Measurements from ENCODE around the gene CD22. TPM values are rescaled to one million over a fixed set of nuclear protein-coding genes. Genes with fewer than 3 reads are reported as not detected.

CD22 gene
- total and polyA plus RNA-seq, 7 donors = 0.69 to 107 (median 3.2) TPM

DNA sequence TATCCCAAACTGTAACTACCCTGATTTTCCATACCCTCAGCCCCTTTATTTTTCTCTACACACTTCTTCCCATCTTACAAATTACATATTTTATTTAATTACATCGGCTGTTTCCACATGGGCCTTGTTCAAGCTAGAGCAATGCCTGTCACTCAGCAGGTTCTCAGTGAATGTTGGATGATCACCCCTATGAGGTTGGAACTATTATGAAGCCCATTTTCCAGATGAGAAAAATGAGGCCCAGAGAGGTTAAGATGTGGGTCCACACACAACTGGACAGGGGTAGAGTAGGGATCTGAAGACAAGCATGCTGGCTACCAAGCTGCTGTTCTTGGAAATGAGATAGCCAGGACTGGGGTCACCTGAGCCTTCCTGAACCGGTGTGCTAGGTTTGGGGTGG lies 27.0 kb upstream of the CD22 start:
- 95 to 96% methylated on average over 2 of the region's 2 CpGs for WGBS, 2 donors
- Histone ChIP-seq H3K27ac (no peak overlapping the region), H3K36me3 (no peaks in the 10 kb centered on the region), H3K9me3 (no peaks in the 10 kb centered on the region), H3K4me1 (no peaks in the 10 kb centered on the region), H3K27me3 (peaks cover 8 to 59% (median 26%) of the 10 kb centered on the region in 3 donors), H3K4me3 (no peak overlapping the region)
- no peak for DNase-seq
- intact Hi-C loops (cut with DNase I) = no loop called here
- no peak for TF ChIP-seq POLR2A (IDR thresholded peaks at IDR 0.05)
- no peak for TF ChIP-seq POLR2AphosphoS5 (IDR thresholded peaks at IDR 0.05)
- TF ChIP-seq EP300 (IDR thresholded peaks at IDR 0.05) = no peak
- TF ChIP-seq, protein P1, sequence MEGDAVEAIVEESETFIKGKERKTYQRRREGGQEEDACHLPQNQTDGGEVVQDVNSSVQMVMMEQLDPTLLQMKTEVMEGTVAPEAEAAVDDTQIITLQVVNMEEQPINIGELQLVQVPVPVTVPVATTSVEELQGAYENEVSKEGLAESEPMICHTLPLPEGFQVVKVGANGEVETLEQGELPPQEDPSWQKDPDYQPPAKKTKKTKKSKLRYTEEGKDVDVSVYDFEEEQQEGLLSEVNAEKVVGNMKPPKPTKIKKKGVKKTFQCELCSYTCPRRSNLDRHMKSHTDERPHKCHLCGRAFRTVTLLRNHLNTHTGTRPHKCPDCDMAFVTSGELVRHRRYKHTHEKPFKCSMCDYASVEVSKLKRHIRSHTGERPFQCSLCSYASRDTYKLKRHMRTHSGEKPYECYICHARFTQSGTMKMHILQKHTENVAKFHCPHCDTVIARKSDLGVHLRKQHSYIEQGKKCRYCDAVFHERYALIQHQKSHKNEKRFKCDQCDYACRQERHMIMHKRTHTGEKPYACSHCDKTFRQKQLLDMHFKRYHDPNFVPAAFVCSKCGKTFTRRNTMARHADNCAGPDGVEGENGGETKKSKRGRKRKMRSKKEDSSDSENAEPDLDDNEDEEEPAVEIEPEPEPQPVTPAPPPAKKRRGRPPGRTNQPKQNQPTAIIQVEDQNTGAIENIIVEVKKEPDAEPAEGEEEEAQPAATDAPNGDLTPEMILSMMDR (IDR thresholded peaks at IDR 0.05) = no peak

DNA sequence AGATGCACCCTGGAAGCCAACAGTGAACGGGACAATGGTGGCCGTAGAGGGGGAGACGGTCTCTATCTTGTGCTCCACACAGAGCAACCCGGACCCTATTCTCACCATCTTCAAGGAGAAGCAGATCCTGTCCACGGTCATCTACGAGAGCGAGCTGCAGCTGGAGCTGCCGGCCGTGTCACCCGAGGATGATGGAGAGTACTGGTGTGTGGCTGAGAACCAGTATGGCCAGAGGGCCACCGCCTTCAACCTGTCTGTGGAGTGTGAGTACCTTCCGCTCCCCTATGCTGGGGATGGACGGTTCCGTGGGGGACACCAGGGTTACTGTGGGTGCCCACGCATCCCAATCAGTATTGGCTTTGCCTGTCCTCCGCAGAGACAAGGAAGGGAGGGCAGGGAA lies 26.5 kb upstream of the CD22 start:
- H3K36me3 ChIP-seq = no peaks in the 10 kb centered on the region
- TF ChIP-seq POLR2A (IDR thresholded peaks at IDR 0.05) = no peak
- no peak for TF ChIP-seq POLR2AphosphoS5 (IDR thresholded peaks at IDR 0.05)
- TF ChIP-seq, protein P1 (IDR thresholded peaks at IDR 0.05) = no peak
- TF ChIP-seq EP300 (IDR thresholded peaks at IDR 0.05) = no peak
- intact Hi-C loops (cut with DNase I) = no loop called here
- H3K4me1 ChIP-seq = no peaks in the 10 kb centered on the region
- peaks cover 8 to 54% (median 26%) of the 10 kb centered on the region in 3 donors for H3K27me3 ChIP-seq
- no peaks in the 10 kb centered on the region for H3K9me3 ChIP-seq
- no peak for DNase-seq
- H3K27ac ChIP-seq = no peak overlapping the region
- WGBS, 2 donors = 87 to 88% methylated on average over 16 of the region's 16 CpGs
- no peak overlapping the region for H3K4me3 ChIP-seq

DNA sequence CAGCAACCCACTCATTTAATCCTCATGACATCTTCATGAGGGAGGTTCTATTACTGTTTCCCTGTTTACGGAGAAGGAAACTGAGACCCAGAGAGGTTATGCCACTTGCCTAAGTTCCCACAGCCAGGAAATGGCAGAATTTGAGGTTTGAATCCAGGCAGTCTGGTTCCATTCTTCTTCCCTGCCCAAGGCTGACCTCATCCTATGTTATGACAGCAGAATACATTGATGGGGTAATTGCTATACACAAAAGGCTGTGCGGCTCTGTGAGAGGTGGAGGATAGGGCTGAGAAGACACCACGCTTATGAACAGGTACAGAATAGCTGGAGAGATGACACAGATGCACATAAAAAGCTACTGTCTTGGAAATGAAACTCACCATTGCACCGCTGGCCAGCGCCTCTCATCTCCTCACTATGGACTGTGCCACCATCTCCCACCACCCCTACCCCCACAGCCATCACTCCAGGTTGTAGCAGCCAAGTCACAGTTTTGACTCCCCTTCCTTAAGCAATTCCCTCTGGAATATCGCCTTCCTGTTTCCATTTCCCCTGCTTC lies 25.6 kb upstream of the CD22 start:
- Histone ChIP-seq H3K9me3 (no peaks in the 10 kb centered on the region), H3K4me3 (no peak overlapping the region), H3K27ac (no peak overlapping the region), H3K4me1 (no peaks in the 10 kb centered on the region), H3K27me3 (peaks cover 8 to 48% (median 26%) of the 10 kb centered on the region in 3 donors), H3K36me3 (no peaks in the 10 kb centered on the region)
- WGBS, 2 donors = 86 to 87% methylated on average over 6 of the region's 6 CpGs
- no peak for DNase-seq
- TF ChIP-seq, protein P1 (IDR thresholded peaks at IDR 0.05) = no peak
- TF ChIP-seq POLR2A (IDR thresholded peaks at IDR 0.05) (no peak), EP300 (IDR thresholded peaks at IDR 0.05) (no peak), POLR2AphosphoS5 (IDR thresholded peaks at IDR 0.05) (no peak)
- intact Hi-C loops (cut with DNase I) = no loop called here

DNA sequence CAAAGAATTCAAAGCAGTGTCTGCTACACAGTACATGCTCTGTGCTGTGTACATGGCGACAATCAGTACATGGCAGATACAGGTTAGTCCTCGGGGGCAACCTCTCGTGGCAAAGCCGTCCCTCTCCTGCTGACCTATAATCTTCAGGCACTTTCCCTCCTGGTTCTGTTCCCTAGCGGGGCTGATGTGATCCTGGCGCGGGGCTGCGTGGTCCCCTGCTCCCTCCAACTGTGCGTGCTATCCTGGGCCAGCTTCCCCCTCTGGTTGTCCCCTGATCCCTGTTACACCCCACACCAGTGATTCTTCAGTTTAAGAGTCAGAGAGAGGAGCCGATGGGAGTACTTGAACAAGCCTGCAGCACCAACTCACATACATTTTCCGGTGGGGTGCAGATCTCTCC lies 25.0 kb upstream of the CD22 start:
- TF ChIP-seq POLR2AphosphoS5 (IDR thresholded peaks at IDR 0.05) (no peak), POLR2A (IDR thresholded peaks at IDR 0.05) (no peak), EP300 (IDR thresholded peaks at IDR 0.05) (no peak)
- TF ChIP-seq, protein P1 (IDR thresholded peaks at IDR 0.05) = no peak
- no peak for DNase-seq
- Histone ChIP-seq H3K9me3 (no peaks in the 10 kb centered on the region), H3K4me1 (no peaks in the 10 kb centered on the region), H3K27ac (no peak overlapping the region), H3K4me3 (no peak overlapping the region), H3K27me3 (peaks cover 8 to 44% (median 25%) of the 10 kb centered on the region in 3 donors), H3K36me3 (no peaks in the 10 kb centered on the region)
- whole genome bisulfite sequencing, 2 donors = 88 to 90% methylated on average over 11 of the region's 11 CpGs
- intact Hi-C loops (cut with DNase I) = no loop called here

DNA sequence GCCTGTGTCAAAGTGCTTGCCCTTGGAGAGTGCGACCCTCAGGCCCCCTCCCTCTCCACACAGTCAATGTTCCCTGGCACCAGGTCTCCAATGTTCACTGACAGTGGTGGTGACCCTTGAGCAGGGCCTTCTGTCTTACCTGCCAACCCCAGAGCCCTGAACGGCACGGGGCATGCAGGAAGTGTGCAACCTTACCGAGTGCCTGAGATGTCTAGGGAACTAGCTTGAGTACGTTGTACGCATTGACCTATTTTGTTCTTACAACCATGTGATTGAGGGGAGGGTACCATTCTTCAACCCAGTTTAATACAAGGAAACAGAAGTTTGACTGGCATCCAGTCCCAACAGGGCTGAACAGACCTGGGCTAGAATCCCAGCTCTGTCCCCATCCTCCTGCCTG lies 23.8 kb upstream of the CD22 start:
- DNase-seq = no peak
- Histone ChIP-seq H3K4me1 (no peaks in the 10 kb centered on the region), H3K4me3 (no peak overlapping the region), H3K27me3 (peaks cover 4 to 45% (median 13%) of the 10 kb centered on the region in 3 donors), H3K36me3 (no peaks in the 10 kb centered on the region), H3K9me3 (no peaks in the 10 kb centered on the region), H3K27ac (no peak overlapping the region)
- 80 to 86% methylated on average over 6 of the region's 6 CpGs for WGBS, 2 donors
- TF ChIP-seq, protein P1 (IDR thresholded peaks at IDR 0.05) = no peak
- no peak for TF ChIP-seq POLR2AphosphoS5 (IDR thresholded peaks at IDR 0.05)
- no peak for TF ChIP-seq EP300 (IDR thresholded peaks at IDR 0.05)
- TF ChIP-seq POLR2A (IDR thresholded peaks at IDR 0.05) = no peak
- intact Hi-C loops (cut with DNase I) = no loop called here

All from sigmoid colon (tissue), 7 donors.